ENCODE data around the gene NECAB2. TPM values are rescaled to one million over a fixed set of nuclear protein-coding genes. Genes with fewer than 3 reads are reported as not detected.

NECAB2 gene
- total and polyA plus RNA-seq, 4 donors = 0.10 to 0.57 (median 0.39) TPM

DNA sequence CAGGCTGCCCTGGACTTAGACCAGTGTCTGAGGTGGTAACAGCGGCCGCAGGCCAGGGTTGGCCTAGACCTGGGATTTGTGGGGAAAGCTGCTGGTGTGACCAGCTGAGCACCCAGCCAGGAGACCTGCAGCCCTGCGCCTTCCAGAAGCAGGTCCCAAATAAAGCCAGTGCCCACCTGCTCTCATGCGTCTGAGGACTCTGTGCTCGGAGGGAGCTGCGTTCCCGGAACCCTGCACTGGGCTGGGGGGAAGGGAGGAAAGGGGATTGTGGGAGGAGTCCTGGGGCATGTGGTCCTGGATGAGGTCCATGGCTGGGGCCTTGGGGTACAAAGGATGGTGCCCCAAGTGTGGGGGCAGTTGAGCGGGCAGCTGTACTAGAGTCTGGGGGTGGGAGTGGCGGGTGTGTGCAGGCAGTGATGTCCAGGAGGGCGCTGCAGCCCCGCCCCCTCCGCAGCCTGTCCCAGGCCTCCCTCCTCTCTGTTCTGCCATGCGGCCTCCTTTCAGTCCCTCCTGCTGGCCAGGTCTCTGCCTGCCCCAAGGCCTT, 1.8 kb upstream of the NECAB2 start:
- no peak overlapping the region for H3K9ac ChIP-seq (ENCODE audit: insufficient read depth in 1 of 2, low read length in 2 of 2)
- DNase-seq (no peak), ATAC-seq (ENCODE audit: insufficient read depth, low FRiP score) (no peak)
- H3K27me3 ChIP-seq (ENCODE audit: control insufficient read depth in 3 of 3, insufficient read depth in 3 of 3, low read length in 2 of 3) = peaks cover 0 to 15% (median 7%) of the 10 kb centered on the region in 3 donors
- H3K4me1 ChIP-seq (ENCODE audit: control insufficient read depth in 5 of 5, insufficient read depth in 5 of 5, low read length in 5 of 5) = no peaks in the 10 kb centered on the region
- peaks cover 0 to 18% (median 0%) of the 10 kb centered on the region in 4 donors for H3K36me3 ChIP-seq (ENCODE audit: control insufficient read depth in 4 of 4, insufficient read depth in 4 of 4, low read length in 4 of 4)
- TF ChIP-seq, protein P1, sequence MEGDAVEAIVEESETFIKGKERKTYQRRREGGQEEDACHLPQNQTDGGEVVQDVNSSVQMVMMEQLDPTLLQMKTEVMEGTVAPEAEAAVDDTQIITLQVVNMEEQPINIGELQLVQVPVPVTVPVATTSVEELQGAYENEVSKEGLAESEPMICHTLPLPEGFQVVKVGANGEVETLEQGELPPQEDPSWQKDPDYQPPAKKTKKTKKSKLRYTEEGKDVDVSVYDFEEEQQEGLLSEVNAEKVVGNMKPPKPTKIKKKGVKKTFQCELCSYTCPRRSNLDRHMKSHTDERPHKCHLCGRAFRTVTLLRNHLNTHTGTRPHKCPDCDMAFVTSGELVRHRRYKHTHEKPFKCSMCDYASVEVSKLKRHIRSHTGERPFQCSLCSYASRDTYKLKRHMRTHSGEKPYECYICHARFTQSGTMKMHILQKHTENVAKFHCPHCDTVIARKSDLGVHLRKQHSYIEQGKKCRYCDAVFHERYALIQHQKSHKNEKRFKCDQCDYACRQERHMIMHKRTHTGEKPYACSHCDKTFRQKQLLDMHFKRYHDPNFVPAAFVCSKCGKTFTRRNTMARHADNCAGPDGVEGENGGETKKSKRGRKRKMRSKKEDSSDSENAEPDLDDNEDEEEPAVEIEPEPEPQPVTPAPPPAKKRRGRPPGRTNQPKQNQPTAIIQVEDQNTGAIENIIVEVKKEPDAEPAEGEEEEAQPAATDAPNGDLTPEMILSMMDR (IDR thresholded peaks at IDR 0.05; ENCODE audit: control extremely low read depth, extremely low read depth) = no peak
- H3K27ac ChIP-seq (ENCODE audit: low read depth in 1 of 2, low read length in 1 of 2) = no peak overlapping the region
- no peaks in the 10 kb centered on the region for H3K9me3 ChIP-seq (ENCODE audit: control insufficient read depth in 4 of 4, insufficient read depth in 3 of 4, low read length in 3 of 4)
- no peak overlapping the region for H3K4me3 ChIP-seq
- WGBS, 2 donors = 96 to 97% methylated on average over 12 to 13 of the region's 13 CpGs

DNA sequence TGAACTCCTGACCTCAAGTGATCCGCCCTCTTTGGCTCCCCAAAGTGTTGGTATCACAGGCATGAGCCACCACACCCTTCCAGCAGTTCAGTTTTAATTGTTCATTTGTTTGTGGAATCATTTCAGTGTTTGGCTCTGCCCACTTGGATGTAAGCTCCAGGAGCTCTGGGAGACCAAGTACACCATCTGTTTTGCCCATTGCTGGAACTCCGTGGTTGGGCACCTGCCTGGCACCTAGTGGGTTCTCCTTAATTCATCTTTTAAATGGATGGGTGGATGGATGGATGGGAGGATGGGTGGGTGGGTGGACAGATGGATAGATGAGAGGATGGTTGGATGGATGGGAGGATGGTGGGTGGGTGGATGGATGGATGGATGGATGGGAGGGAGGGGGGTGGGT, 953 bp upstream of the NECAB2 start:
- Histone ChIP-seq H3K4me3 (no peak overlapping the region), H3K27me3 (ENCODE audit: control insufficient read depth in 3 of 3, insufficient read depth in 3 of 3, low read length in 2 of 3) (peaks cover 0 to 15% (median 7%) of the 10 kb centered on the region in 3 donors), H3K9me3 (ENCODE audit: control insufficient read depth in 4 of 4, insufficient read depth in 3 of 4, low read length in 3 of 4) (no peaks in the 10 kb centered on the region), H3K4me1 (ENCODE audit: control insufficient read depth in 5 of 5, insufficient read depth in 5 of 5, low read length in 5 of 5) (no peaks in the 10 kb centered on the region), H3K9ac (ENCODE audit: insufficient read depth in 1 of 2, low read length in 2 of 2) (no peak overlapping the region), H3K27ac (ENCODE audit: low read depth in 1 of 2, low read length in 1 of 2) (no peak overlapping the region), H3K36me3 (ENCODE audit: control insufficient read depth in 4 of 4, insufficient read depth in 4 of 4, low read length in 4 of 4) (peaks cover 0 to 18% (median 0%) of the 10 kb centered on the region in 4 donors)
- ATAC-seq (ENCODE audit: insufficient read depth, low FRiP score) (no peak), DNase-seq (no peak)
- WGBS, 2 donors = 74 to 82% methylated on average over 2 of the region's 2 CpGs
- TF ChIP-seq, protein P1 (IDR thresholded peaks at IDR 0.05; ENCODE audit: control extremely low read depth, extremely low read depth) = no peak

DNA sequence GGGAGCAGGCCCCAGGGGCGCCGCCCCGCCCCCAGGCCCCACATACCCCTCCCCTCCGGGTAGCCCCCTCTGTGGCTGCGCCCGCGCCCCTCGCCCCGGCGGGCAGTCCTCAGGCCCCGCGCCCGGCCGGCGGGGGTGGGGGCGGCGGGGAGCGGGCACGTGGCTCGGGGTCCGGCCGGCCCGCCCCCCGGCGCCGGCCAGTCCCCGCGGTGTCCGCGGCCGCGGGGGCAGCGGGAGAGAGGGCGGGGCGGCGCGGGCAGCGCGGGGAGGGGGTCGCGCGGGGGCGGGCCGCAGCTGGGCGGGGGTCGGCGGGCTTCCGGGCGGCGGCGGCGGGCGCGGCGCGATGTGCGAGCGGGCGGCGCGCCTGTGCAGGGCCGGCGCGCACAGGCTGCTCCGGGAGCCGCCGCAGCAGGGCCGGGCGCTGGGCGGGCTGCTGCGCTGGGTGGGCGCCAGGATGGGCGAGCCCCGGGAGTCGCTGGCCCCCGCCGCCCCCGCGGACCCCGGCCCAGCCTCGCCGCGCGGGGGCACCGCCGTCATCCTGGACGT, 335 bp downstream of the NECAB2 start:
- H3K27ac ChIP-seq (ENCODE audit: low read depth in 1 of 2, low read length in 1 of 2) = no peak overlapping the region
- no peak overlapping the region for H3K4me3 ChIP-seq
- DNase-seq (no peak), ATAC-seq (ENCODE audit: insufficient read depth, low FRiP score) (no peak)
- 2 to 3% methylated on average over 17 to 87 of the region's 87 CpGs for WGBS, 2 donors
- H3K27me3 ChIP-seq (ENCODE audit: control insufficient read depth in 3 of 3, insufficient read depth in 3 of 3, low read length in 2 of 3) = peaks cover 0 to 15% (median 7%) of the 10 kb centered on the region in 3 donors
- no peaks in the 10 kb centered on the region for H3K4me1 ChIP-seq (ENCODE audit: control insufficient read depth in 5 of 5, insufficient read depth in 5 of 5, low read length in 5 of 5)
- H3K9ac ChIP-seq (ENCODE audit: insufficient read depth in 1 of 2, low read length in 2 of 2) = no peak overlapping the region
- TF ChIP-seq, protein P1 (IDR thresholded peaks at IDR 0.05; ENCODE audit: control extremely low read depth, extremely low read depth) = no peak
- H3K36me3 ChIP-seq (ENCODE audit: control insufficient read depth in 4 of 4, insufficient read depth in 4 of 4, low read length in 4 of 4) = peaks cover 0 to 14% (median 0%) of the 10 kb centered on the region in 4 donors
- H3K9me3 ChIP-seq (ENCODE audit: control insufficient read depth in 4 of 4, insufficient read depth in 3 of 4, low read length in 3 of 4) = no peaks in the 10 kb centered on the region

Data from lung (tissue), 12 donors.